ENCODE measurements around the gene ERICH4. TPM values are rescaled to one million over a fixed set of nuclear protein-coding genes. Genes with fewer than 3 reads are reported as not detected.
"Not testable (repeated sequence)": the region's sequence is repeated elsewhere in the genome, so short reads cannot be mapped to it uniquely, and the experiment has no call there.

ERICH4 gene
- polyA plus RNA-seq, 1 experiment, result not detected

GRCh38 chr19:41478171-41478570, 35.2 kb downstream of the ERICH4 start:
- H3K27me3 ChIP-seq (ENCODE audit: control insufficient read depth, insufficient read depth, low read length), result no peaks in the 10 kb centered on the region
- POLR2A ChIA-PET, result no interaction called here
- DNase-seq (ENCODE audit: low read depth, low spot score), result no peak
- H3K27ac ChIP-seq (ENCODE audit: low read depth, low read length), result no peak overlapping the region
- no peaks in the 10 kb centered on the region for H3K9me3 ChIP-seq (ENCODE audit: control insufficient read depth, insufficient read depth, low read length)
- CTCF ChIA-PET, result interaction anchor here (0.5 kb wide), 1 partner anchor 246 kb away, joined by 4 read pairs; no protein-coding TSS in a partner anchor
- no peak for TF ChIP-seq CTCF (IDR thresholded peaks at IDR 0.05; ENCODE audit: low read depth, low read length)
- H3K4me3 ChIP-seq (ENCODE audit: low read depth, low read length), result no peak overlapping the region

- Histone ChIP-seq H3K27me3 (ENCODE audit: control insufficient read depth, insufficient read depth, low read length) (no peaks in the 10 kb centered on the region), H3K9me3 (ENCODE audit: control insufficient read depth, insufficient read depth, low read length) (no peaks in the 10 kb centered on the region), H3K27ac (ENCODE audit: low read depth, low read length) (no peak overlapping the region), H3K4me3 (ENCODE audit: low read depth, low read length) (no peak overlapping the region)
- TF ChIP-seq CTCF (IDR thresholded peaks at IDR 0.05; ENCODE audit: low read depth, low read length), result no peak
- POLR2A ChIA-PET, result no interaction called here
- DNase-seq (ENCODE audit: low read depth, low spot score), result no peak
- CTCF ChIA-PET, result no interaction called here
Observed at GRCh38 chr19:41478875-41479756, 36.2 kb downstream of the ERICH4 start.

GRCh38 chr19:41479757-41480191, 36.8 kb downstream of the ERICH4 start:
- no peak for TF ChIP-seq CTCF (IDR thresholded peaks at IDR 0.05; ENCODE audit: low read depth, low read length)
- ChIA-PET CTCF (no interaction called here), POLR2A (no interaction called here)
- DNase-seq (ENCODE audit: low read depth, low spot score), result no peak
- H3K4me3 ChIP-seq (ENCODE audit: low read depth, low read length), result no peak overlapping the region
- H3K27ac ChIP-seq (ENCODE audit: low read depth, low read length), result no peak overlapping the region
- no peaks in the 10 kb centered on the region for H3K27me3 ChIP-seq (ENCODE audit: control insufficient read depth, insufficient read depth, low read length)
- H3K9me3 ChIP-seq (ENCODE audit: control insufficient read depth, insufficient read depth, low read length), result no peaks in the 10 kb centered on the region

- no peak for TF ChIP-seq CTCF (IDR thresholded peaks at IDR 0.05; ENCODE audit: low read depth, low read length)
- DNase-seq (ENCODE audit: low read depth, low spot score), result no peak
- ChIA-PET CTCF (no interaction called here), POLR2A (no interaction called here)
- H3K9me3 ChIP-seq (ENCODE audit: control insufficient read depth, insufficient read depth, low read length), result no peaks in the 10 kb centered on the region
- no peak overlapping the region for H3K4me3 ChIP-seq (ENCODE audit: low read depth, low read length)
- no peaks in the 10 kb centered on the region for H3K27me3 ChIP-seq (ENCODE audit: control insufficient read depth, insufficient read depth, low read length)
- H3K27ac ChIP-seq (ENCODE audit: low read depth, low read length), result no peak overlapping the region
Observed at GRCh38 chr19:41480336-41480735, 37.4 kb downstream of the ERICH4 start.

GRCh38 chr19:41484822-41485221, 41.9 kb downstream of the ERICH4 start:
- Histone ChIP-seq H3K27me3 (ENCODE audit: control insufficient read depth, insufficient read depth, low read length) (no peaks in the 10 kb centered on the region), H3K27ac (ENCODE audit: low read depth, low read length) (no peak overlapping the region), H3K9me3 (ENCODE audit: control insufficient read depth, insufficient read depth, low read length) (no peaks in the 10 kb centered on the region), H3K4me3 (ENCODE audit: low read depth, low read length) (no peak overlapping the region)
- DNase-seq (ENCODE audit: low read depth, low spot score), result no peak
- POLR2A ChIA-PET, result no interaction called here
- no peak for TF ChIP-seq CTCF (IDR thresholded peaks at IDR 0.05; ENCODE audit: low read depth, low read length)
- CTCF ChIA-PET, result interaction anchor here (1.4 kb wide), 1 partner anchor 36 kb away, joined by 6 read pairs; no protein-coding TSS in a partner anchor

GRCh38 chr19:41486953-41487352, 44.0 kb downstream of the ERICH4 start:
- H3K27ac ChIP-seq (ENCODE audit: low read depth, low read length); POLR2A ChIA-PET; DNase-seq (ENCODE audit: low read depth, low spot score); H3K9me3 ChIP-seq (ENCODE audit: control insufficient read depth, insufficient read depth, low read length); H3K4me3 ChIP-seq (ENCODE audit: low read depth, low read length); H3K27me3 ChIP-seq (ENCODE audit: control insufficient read depth, insufficient read depth, low read length); CTCF ChIA-PET: not testable (repeated sequence)
